Measurements from ENCODE around the gene OR52L1. TPM values are rescaled to one million over a fixed set of nuclear protein-coding genes. Genes with fewer than 3 reads are reported as not detected.
"Not testable (repeated sequence)": the region's sequence is repeated elsewhere in the genome, so short reads cannot be mapped to it uniquely, and the experiment has no call there.

The OR52L1 gene
- total RNA-seq, result not detected in 2 replicates

DNA sequence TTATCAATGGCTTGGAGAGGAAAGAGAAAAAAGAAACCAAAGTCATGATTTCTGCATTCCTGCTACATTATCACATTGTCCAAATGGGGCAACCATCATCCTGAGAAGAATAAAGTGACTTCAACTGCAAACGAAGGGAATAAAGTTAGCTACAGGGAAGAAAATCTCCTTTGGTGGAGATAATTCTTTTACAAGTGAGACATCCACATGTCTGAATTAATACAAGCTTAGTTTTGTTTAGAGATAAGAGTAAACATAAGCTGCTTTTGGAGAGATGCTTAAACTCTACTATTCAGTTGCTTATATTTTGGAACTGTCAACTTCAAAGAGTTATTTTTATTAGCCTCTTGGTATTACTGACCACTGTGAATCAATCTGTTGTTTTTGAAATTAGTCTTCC, at the start of gene OR52L1:
Gene OR52L1, minus strand, starts transcription at position 101 of the 400 bp plus-strand sequence. Its CDS starts 55 bp downstream, at position 46.
- DNase-seq (ENCODE audit: low read depth in 2 of 2), result no peak

DNA sequence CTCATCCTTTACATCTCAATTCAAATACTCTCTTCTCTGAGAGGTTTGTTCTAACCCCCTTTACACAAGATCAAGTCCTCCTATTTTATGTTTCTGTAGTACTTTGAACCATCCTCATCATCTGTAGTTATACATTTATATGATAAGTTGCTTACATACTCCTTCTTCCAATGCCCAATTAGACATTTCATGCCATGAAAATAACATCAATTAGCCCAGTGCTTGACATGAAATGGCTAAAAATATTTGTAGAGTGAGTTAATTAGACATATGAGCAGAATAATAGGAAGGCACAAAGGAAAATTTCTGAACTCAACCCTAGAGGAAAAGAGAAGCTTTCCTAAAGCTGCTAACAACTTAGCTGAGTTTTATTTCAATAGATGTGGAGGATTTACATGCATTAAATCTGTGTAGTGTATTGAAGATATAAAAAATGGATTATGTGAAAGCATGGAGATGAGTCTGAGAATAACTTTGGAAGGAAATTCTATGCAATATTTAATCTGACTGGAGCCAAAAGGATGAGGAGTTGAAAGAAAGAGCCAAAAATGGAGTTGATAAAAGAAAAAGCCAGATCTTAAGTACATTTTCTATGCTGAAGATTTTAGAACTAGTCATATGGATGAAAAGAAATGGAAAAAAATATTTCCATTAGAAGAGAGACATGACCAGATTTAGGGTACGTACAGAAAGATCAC, 44.1 kb upstream of the OR52L1 start, which contains the start of gene OR56A1:
Gene OR56A1, minus strand, starts transcription at position 51 of the 698 bp plus-strand sequence. CDS start 3,066 bp downstream, outside the sequence.
- no peak for DNase-seq (ENCODE audit: low read depth in 2 of 2)

DNA sequence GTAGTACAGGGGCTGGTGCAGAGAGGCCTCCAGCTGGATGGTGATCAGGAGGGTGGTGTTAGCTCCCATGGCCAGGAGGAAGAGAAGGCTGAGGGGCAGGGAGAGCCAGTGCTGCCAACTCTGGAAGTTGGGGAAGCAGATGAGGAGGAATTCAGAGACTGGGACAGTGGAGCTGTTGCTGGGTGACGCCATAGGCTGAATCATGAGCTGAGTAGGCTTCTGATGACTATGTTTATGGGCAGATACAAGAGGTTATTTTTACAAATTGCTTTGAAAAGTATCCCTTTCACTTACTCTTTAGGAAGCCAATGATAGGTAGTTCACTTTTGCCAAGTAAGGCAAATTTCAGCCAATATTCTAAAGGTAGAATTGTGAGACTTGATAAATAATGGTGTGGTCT, 40.7 kb upstream of the OR52L1 start:
- no peak for DNase-seq (ENCODE audit: low read depth in 2 of 2)

DNA sequence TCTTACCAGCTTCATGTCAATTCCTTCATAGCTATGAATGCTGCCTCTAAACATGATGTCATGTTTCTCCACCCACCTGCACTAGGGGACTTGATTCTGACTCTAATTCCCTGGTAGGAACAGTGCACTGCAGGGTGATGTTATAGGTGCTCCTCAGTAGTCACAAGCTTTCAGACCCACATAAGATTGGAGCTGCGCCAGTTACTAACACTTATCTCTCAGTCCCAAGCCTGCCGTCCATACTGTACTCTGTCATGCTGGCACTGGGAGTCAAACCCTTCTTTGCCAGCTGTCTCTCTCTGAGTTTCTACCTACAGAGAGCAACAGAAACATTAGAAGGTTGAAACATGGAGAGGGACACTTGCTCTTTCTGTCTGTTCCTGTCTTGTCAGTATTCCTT, 38.3 kb upstream of the OR52L1 start:
- DNase-seq (ENCODE audit: low read depth in 2 of 2), result no peak

- peak; percentile 56 to 66 for DNase-seq (ENCODE audit: low read depth in 2 of 2)
Measured at GRCh38 chr11:6022956-6023355, 36.2 kb upstream of the OR52L1 start.

DNA sequence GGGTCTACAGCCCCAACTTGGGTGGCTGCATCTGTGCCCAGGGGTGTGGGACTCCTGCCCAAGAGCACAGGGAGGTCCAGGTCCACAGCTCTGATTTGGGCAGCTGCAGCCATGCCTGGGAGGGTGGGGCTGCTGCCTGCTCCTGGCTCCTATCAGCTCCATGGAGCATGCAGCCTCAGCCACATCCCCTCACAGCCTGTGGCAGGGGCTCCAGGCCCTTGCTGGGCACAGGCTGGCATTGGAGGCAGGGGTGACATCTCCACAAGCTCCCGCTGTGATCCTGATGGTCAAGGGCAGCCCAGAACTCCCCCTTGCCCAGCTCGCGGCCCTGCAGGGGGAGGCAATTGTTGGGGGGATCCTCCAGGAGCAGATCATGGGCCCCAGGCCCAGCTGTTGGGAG, 26.3 kb upstream of the OR52L1 start:
- no peak for DNase-seq (ENCODE audit: low read depth in 2 of 2)

DNA sequence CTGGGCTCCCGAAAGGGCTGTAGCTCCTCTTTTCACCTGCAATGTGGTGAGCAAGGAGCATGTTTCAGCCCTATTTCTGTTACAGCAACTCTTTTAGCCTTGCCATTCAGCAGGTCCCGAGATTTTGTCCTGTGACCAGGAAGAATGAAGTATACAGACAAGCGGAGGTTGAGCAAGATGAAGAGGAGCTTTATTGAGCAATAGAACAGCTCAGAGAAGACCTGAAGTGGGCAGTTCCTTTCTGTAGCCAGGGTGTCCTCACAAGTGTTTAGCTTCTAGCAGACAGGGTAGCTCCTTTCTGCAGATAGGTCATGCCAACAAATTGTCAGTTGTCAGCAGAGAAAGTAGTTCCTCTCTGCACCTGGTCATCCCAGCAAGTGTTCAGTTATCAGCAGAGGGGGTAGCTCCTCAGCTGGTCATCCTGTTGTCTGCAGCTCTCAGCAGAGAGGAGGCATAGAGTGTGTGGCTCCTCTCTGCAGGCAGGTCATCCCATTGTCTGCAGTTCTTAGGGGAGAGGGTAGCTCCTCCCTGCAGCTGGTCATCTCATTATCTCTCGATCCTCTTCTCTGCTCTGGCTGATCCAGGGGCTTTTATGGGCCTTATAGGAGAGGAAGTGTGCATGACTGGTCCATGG, 25.4 kb upstream of the OR52L1 start:
- no peak for DNase-seq (ENCODE audit: low read depth in 2 of 2)

- DNase-seq (ENCODE audit: low read depth in 2 of 2), result no peak
Measured at GRCh38 chr11:6006846-6007245, 20.1 kb upstream of the OR52L1 start, which contains the start of gene OR56A4. Gene OR56A4 (minus strand): TSS chr11:6006946. CDS start chr11:6002992, 3,954 bp downstream.

GRCh38 chr11:6006395-6006794, 19.6 kb upstream of the OR52L1 start:
- DNase-seq (ENCODE audit: low read depth in 2 of 2), result no peak

DNA sequence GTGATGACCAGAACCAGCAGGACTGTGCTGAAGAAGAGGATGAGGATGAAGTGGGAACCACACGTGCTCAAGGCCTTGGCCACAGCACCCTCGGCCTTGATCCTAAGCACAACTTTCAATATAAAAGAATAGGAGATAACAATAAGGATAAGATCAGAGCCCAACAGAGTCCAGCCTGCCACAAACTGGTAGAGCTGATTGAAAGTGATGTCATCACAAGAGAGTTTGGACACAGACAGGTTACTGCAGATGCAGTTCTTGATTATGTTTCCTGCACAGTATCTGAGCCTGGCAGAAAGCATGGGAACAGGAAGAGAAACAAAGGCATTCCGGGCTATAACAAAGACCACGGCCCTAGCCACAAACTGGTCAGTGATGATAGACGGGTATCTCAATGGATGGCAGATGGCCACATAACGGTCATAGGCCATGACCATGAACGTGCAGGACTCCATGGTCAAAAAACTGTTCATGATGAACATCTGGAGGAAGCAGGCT, 15.5 kb upstream of the OR52L1 start:
- DNase-seq (ENCODE audit: low read depth in 2 of 2), result peak in 1 of 2 donors; percentile 69

GRCh38 chr11:5994791-5995190, 8.0 kb upstream of the OR52L1 start:
- no peak for DNase-seq (ENCODE audit: low read depth in 2 of 2)

GRCh38 chr11:5992604-5993251, 5.9 kb upstream of the OR52L1 start:
- DNase-seq (ENCODE audit: low read depth in 2 of 2), result peak; percentile 46

GRCh38 chr11:5992150-5992549, 5.4 kb upstream of the OR52L1 start:
- no peak for DNase-seq (ENCODE audit: low read depth in 2 of 2)

DNA sequence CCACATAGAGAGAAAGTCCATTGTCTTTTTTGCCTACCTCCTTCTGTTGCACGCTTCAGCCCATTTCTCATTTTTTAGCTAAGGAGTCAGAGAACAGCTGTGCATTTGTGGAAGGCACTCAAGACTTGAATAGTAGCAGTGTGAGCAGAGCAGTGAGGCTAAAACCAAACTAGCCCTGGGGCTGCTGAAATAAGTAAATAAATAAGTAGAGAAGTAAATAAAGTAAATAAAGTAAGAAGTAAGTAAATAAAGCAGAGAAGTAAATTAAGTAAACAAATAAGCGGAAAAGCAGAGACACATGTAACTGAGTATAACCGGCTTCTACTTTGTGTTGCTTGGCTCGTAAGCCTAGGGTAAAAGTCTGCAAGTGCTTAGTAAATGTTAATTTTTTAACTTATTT, 2.4 kb upstream of the OR52L1 start:
- no peak for DNase-seq (ENCODE audit: low read depth in 2 of 2)

- DNase-seq (ENCODE audit: low read depth in 2 of 2), result no peak
Measured at GRCh38 chr11:5983443-5983842, 3.3 kb downstream of the OR52L1 start.

DNA sequence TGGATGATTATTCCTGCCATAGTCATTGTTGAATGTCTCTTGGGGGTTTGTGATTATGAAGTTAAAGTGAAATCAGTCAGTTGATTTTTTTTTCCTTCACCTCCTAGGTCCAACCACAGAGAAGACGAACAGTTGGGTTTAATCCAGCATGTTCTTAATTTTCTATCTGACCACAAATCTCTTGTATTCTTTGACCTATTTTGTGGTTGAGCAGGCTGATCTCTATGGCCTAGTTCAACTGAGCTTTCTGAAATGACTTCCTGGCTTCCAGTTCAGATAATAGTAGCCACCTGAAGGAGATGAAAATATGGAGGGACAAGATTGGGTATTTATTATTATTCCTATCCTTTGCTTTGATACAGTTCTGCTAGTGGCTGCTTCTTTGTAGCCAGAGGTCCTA, 13.3 kb downstream of the OR52L1 start:
- no peak for DNase-seq (ENCODE audit: low read depth in 2 of 2)

DNA sequence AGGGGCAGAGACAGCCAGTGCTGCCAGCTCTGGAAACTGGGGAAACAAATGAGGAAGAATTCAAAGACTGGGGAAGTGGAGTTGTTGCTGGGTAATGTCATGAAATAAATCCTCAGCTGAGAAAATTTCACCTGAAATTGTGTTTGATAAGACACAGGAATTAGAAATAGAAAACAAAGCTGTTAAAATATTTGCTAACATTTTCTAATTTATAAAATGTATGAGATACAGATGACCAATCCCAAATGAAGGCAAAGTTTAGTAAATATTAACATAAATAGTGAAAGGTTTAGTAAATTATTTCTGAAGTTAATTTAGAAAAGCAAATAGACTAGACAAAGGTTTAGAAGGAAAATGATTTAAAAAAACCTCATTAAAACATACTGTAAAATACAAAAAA, 18.4 kb downstream of the OR52L1 start, which contains the start of gene OR56A5:
Gene OR56A5, minus strand, starts transcription at position 101 of the 400 bp plus-strand sequence. Its CDS starts 0 bp downstream, at position 101.
- DNase-seq (ENCODE audit: low read depth in 2 of 2), result no peak

- DNase-seq (ENCODE audit: low read depth in 2 of 2), result no peak
Measured at GRCh38 chr11:5967708-5968107, 19.1 kb downstream of the OR52L1 start.

- no peak for DNase-seq (ENCODE audit: low read depth in 2 of 2)
Measured at GRCh38 chr11:5966958-5967357, 19.8 kb downstream of the OR52L1 start.

DNA sequence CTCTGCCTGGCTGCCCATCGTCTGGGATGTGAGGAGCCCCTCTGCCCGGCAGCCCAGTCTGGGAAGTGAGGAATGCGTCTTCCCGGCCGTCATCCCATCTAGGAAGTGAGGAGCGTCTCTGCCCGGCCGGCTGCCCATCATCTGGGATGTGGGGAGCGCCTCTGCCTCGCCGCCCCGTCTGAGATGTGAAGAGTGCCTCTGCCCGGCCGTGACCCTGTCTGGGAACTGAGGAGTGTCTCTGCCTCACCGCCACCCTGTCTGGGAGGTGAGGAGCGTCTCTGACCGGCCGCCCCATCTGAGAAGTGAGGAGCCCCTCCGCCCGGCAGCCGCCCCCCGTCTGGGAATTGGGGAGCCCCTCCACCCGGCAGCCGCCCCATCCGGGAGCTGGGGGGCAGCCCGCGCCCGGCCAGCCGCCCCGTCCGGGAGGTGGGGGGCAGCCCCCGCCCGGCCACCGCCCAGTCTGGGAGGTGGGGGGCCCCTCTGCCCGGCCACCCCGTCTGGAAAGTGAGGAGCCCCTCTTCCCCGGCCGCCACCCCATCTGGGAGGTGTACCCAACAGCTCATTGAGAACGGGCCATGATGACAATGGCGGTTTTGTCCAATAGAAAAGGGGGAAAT, 26.0 kb downstream of the OR52L1 start:
- not testable (repeated sequence) for DNase-seq (ENCODE audit: low read depth in 2 of 2)

GRCh38 chr11:5955586-5955985, 31.2 kb downstream of the OR52L1 start:
- no peak for DNase-seq (ENCODE audit: low read depth in 2 of 2)

DNA sequence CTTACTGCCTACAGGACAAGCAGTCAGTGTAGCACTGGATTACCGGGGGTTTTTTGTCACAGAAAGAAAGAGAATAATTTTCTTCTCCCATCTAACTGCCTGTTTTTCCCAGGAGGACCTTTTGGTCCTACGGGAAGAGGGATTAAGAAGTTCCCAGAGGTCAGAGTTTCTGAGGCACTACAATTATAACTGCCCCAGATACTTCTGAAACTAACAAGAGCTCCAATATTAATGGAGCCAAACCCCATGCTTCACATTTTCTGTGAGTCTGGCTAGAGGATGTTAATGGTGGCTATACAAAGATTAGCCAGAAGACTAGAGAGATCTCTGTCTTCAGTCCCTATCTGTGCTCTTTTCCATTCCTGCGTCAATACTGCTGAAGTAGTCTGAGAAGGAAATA, 44.8 kb downstream of the OR52L1 start, which contains the start of gene OR56A3:
Gene OR56A3, plus strand, starts transcription at position 301 of the 400 bp plus-strand sequence. CDS start 5,096 bp downstream, outside the sequence.
- no peak for DNase-seq (ENCODE audit: low read depth in 2 of 2)

All from lung microvascular endothelial cell (primary cell).